GM12874 (cell line): Measurements from ENCODE around the gene NAPA.

Experiments used
- TF ChIP-seq, protein P1 (sequence below): IDR thresholded peaks from 2 replicates; pipeline ENCODE4 v1.5.1; 2011; ENCODE audit warnings: low read depth, mild to moderate bottlenecking, control low read depth, low read length, moderate library complexity; ENCODE audit not compliant: insufficient read depth

The NAPA gene

DNA sequence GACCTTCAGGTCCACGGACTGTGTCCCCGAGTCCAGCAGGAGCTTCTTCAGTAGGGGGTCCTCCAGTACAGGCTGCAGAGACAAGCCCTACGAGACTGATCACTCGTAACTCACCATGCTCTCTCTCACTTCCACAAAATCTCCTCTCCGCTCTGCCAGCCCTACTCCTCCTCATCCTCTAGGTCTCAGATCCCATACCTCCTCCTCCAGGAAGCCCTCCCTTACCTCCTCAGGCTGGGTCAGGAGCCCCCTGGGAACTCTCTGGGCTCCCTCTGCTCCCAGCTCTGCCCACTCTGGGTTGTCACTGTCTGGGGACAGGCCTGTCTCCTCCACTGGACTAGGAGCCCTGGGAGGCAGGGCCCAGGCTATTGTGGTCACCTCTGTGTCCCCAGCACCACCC is 23.9 kb upstream of the NAPA start:
- TF ChIP-seq, protein P1, sequence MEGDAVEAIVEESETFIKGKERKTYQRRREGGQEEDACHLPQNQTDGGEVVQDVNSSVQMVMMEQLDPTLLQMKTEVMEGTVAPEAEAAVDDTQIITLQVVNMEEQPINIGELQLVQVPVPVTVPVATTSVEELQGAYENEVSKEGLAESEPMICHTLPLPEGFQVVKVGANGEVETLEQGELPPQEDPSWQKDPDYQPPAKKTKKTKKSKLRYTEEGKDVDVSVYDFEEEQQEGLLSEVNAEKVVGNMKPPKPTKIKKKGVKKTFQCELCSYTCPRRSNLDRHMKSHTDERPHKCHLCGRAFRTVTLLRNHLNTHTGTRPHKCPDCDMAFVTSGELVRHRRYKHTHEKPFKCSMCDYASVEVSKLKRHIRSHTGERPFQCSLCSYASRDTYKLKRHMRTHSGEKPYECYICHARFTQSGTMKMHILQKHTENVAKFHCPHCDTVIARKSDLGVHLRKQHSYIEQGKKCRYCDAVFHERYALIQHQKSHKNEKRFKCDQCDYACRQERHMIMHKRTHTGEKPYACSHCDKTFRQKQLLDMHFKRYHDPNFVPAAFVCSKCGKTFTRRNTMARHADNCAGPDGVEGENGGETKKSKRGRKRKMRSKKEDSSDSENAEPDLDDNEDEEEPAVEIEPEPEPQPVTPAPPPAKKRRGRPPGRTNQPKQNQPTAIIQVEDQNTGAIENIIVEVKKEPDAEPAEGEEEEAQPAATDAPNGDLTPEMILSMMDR: no peak

- TF ChIP-seq, protein P1: no peak
Measured at GRCh38 chr19:47537493-47537892, 22.6 kb upstream of the NAPA start.

GRCh38 chr19:47534628-47535027 is 19.8 kb upstream of the NAPA start:
- TF ChIP-seq, protein P1: no peak

GRCh38 chr19:47531640-47532387 is 17.0 kb upstream of the NAPA start:
- TF ChIP-seq, protein P1: no peak

GRCh38 chr19:47529018-47529742 is 14.3 kb upstream of the NAPA start:
- TF ChIP-seq, protein P1: no peak

DNA sequence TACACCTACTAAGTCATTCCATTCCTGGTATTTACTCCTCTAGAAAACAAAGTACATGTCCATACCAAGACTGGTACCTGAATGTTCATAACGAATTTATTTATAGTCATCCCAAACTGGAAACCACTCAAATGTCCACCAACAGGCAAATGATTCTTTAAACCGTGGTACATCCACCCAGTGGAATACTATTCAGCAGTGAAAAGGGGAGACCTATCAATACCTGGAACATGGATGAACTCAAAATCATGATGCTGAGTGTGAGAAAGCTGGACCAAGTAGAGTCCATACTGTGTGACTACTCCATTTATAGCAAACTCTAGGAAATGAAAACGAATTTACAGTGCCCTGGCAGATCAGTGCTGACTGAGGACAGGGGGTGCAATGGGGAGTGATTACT is 11.9 kb upstream of the NAPA start:
- TF ChIP-seq, protein P1: no peak

DNA sequence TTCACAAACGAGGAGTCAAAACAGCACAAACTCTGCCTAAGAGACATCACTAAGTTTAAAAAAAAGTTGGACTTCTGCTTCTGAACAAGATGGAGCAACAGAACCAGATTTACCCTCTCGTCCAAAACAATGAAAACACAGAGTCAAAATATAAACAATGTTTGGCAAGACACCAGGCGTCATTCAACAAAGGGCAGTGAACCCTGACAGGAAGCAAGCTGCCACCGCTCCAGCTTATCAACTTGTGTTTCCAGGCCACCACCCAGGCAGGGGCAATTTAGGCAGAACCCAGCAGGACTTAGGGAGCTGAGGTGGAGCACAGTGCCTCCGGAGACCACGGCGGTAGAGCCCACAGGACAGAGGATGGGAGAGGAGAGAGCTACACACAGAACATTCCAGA is 8.6 kb upstream of the NAPA start:
- TF ChIP-seq, protein P1: no peak
